Brain pericyte (primary cell): ENCODE data around the gene CARD9.

Source experiments
- DNase-seq: peaks from one replicate; pipeline ENCODE4 v3.0.0-alpha.2; 2012; ENCODE audit warnings: low read depth, low spot score

Gene CARD9

GRCh38 chr9:136381311-136381710 is 7.8 kb upstream of the CARD9 start:
- DNase-seq = no peak

- no peak for DNase-seq
Measured at GRCh38 chr9:136380381-136380780, 6.9 kb upstream of the CARD9 start.

DNA sequence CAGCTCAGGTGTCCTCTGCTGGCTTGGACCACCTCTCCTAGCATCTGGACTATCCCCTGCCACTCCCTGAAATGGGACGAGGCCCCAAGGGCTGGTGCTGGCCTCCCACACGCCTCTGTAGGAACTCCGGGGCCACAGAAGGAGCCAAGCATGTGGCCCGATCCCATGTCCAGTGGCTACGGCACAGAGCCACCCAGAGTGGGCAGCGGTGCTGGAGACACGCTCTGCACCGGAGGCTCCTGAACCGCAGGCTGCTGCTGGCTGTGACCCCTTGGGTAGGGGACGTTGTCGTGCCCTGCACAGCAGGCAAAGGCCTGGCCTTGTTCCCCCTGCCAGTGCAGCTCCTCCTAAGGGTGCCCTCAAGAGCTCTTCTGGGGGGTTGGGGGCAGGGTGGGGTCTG is 6.4 kb upstream of the CARD9 start:
- no peak for DNase-seq

GRCh38 chr9:136379401-136379800 is 5.9 kb upstream of the CARD9 start:
- DNase-seq = no peak

- DNase-seq = no peak
Measured at GRCh38 chr9:136379003-136379287, 5.5 kb upstream of the CARD9 start.

DNA sequence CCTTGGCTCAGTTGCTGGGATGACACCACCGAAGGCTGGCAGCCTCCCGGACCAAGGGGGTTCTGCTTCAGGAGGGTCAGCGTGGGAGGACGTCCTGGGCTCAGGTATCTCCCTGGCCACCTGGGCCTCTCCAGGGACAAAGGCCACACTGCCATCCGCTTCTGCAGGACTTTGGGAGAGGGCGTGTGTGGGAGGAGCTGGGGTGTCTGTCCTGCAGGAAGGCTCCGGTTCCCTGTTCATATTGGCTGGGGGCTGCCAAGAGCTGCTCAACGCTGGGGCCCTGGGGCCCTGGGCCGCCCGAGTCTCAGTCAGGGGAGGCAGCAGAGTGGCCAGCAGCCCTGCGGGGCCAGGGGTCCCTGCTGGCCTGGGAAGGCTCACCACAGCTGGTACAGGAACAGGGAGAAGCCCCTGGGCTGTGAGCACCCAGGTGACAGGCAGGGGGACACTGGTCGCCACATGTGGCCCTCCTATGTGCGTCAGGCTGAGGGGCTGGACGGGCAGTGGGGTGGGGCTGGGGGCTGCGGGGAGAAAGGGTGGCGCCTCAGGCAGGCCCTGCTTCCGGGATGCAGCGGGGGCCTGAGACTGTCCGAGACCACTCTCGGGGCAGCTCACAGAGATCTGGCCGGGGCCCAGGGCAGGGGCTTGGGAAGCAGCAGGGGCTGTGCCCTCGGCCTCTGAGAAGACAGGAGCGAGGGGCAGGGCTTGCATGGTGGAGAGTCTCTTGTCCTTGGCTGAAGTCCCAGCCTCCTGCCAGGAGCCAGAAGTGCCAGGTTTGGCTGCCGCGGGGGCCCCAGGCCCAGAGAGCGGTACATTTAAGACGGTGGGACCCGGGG is 4.9 kb upstream of the CARD9 start:
- DNase-seq = no peak

GRCh38 chr9:136377341-136378169 is 4.1 kb upstream of the CARD9 start:
- no peak for DNase-seq

GRCh38 chr9:136376457-136376856 is 3.0 kb upstream of the CARD9 start:
- no peak for DNase-seq

DNA sequence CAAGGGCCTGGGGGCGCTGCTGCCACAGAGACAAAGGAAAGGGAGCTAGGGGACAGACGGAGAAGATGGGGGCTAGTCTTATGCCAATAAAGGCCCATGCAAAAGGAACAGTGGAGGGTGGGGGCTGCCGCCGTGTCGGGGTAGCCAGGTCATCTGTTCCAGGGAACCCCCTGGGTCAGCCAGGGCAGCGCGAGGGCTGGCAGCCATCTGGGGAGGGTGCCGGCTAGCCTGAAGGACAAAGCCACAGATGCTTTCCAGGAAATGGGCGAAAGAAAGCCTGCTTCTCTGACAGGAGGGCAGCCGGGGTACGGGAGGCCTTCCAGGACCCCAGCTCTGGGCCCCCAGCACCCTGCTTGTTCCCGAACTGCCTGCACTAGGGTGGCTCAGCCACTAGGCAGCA is 1.6 kb upstream of the CARD9 start:
- no peak for DNase-seq

- no peak for DNase-seq
Measured at GRCh38 chr9:136374183-136374575, 710 bp upstream of the CARD9 start.

GRCh38 chr9:136372561-136373299 is 739 bp downstream of the CARD9 start:
- peak; percentile 55 for DNase-seq

- no peak for DNase-seq
Measured at GRCh38 chr9:136372006-136372405, 1.5 kb downstream of the CARD9 start.

DNA sequence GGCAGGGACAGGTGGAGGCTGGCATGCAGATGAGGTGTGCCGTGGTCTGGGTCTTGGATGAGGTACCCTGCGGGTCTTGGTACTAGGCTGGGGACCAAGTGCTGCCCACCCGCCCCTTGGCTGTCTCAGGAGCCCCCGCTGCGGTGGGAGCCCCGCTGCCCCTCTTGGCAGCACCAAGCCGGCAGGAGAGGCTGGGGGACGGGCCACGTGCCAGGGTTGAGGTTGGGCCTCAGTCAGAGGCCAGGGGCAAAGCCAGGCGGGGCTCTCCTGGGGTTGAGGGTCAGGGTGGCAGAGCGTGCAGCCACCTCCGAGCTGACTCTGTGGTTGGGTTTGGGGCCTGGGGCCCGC is 2.0 kb downstream of the CARD9 start:
- no peak for DNase-seq

DNA sequence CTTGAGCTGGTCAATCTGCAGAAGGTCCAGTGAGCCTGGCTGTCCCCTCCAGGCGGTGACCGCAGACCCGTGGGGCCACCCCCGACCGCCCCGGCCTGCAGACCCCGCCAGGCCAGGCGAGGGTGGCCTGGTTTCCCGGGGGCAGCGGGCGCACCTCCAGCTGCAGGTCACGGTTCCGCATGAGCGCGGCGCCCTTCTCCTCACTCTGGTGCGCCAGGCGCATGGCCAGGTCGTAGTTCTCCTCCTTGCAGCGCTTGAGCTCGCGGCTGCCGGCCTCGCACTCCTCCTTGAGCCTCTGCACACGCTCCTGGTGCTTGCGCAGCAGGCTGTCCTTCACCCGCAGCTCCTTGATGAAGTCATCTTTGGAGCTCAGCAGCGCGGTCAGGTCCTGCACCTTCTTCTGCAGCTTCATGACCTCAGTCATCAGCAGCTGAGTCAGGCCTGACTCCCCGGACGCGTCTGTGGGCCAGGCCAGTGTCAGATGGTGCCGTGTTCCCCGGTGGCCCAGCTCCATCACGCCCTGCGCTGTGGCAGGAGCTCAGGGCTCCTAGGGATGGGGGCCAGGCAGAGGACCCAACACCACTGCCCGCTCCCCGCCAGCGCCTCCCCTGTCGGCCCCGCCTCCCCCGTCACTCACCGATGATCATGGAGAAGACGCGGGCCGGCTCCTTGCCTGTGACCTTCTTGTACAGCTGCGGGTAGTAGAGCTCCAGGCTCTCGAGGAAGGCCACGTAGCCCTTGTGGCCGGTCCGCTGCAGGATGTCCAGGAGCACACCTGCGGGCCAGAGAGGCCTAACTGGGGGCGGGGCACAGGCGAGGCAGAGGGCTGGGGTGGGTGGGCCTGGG is 2.6 kb downstream of the CARD9 start:
- no peak for DNase-seq

- no peak for DNase-seq
Measured at GRCh38 chr9:136370037-136370436, 3.4 kb downstream of the CARD9 start.

GRCh38 chr9:136368190-136368589 is 5.3 kb downstream of the CARD9 start:
- no peak for DNase-seq

DNA sequence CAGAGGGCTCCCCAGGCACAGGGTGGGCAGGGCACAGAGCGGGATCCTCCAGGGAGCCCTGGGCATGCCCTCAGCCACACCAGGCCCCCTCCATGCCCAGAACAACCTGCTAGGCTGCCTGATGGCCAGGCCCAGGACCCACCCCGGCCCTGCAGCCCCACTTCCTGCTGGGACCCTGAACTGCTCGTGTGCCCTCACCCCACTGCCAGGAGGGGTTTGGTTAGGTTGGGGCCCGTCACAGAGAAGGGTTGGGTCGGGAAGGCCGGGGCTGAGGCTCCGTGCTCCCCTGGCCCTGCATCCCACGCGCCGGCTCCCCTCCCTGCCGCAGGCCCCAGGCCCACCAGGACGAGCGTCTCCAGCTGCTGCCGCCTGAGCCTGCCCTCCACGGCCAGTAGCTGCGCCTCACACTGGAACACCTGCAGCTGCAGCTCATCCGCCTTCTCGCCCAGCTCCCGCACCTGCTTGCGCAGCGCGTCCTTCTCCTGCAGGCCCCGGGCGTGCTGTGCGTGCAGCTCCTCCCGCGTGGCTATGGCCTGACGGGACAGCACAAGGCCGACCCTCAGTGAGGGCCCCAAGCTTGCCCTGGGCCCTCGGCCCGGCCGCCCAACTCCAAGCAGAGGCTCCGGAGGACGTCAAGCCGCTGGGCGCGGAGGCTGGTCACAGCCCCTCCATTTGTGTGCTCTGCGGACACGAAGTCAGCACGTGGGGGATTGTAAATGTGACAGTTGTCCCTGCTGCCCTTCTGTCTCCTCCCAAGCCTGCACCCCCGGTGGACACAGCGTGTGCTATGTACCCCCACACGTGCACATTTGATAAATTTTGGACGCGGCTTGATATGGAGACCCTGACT is 5.9 kb downstream of the CARD9 start:
- DNase-seq = no peak

GRCh38 chr9:136366826-136367225 is 6.6 kb downstream of the CARD9 start:
- DNase-seq = no peak

GRCh38 chr9:136365775-136366222 is 7.7 kb downstream of the CARD9 start:
- DNase-seq = no peak

DNA sequence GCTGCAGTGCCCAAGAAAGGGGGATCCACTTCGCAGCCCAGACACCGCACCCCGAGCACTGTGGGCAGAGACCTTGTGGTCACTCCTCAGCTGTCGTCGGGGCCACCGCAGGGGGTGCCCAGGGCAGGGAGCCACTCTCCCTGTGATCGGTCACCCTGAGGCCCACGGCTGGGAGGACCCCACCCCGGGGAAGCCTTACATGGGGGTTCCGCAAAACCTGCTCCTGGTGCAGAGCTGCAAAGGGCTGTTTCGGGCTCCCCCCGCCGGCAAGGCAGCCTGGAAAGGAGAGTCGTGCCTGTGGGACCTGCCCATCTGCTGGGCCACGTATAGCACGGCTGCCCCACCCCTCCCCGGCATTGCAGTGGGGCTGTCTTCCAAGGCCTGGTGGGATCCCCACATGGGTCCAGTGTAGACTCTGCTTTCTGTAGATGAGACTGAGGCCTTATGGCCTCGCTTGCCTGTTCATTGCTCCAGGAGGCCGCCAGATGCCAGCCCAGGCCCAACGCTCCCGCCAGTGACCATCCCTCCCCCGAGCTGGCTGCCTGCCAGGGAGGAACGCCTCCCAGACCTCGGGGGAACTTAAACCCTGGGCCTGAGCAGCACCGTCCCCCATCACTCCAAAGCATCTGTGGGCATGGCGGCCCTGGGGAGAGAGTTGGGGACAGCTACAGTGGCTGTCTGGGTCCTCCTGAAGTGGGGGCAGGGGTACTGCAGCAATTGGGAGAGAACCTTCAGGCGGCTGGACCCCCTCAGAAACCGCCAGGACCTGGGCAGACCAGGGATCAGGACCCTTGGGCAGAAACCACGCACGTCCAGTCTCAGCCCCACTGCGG is 8.3 kb downstream of the CARD9 start:
- DNase-seq = no peak
